ENCODE results near the gene SIGLEC7.
"Not testable (repeated sequence)": the region's sequence is repeated elsewhere in the genome, so short reads cannot be mapped to it uniquely, and the experiment has no call there.

The SIGLEC7 gene

GRCh38 chr19:51141181-51141580 lies 920 bp upstream of the SIGLEC7 start:
- no peak for DNase-seq

GRCh38 chr19:51142809-51143475 lies 841 bp downstream of the SIGLEC7 start:
- DNase-seq = not testable (repeated sequence)

GRCh38 chr19:51143486-51143885 lies 1.4 kb downstream of the SIGLEC7 start:
- DNase-seq = no peak

GRCh38 chr19:51144482-51145045 lies 2.5 kb downstream of the SIGLEC7 start:
- DNase-seq = no peak

GRCh38 chr19:51145916-51146493 lies 3.9 kb downstream of the SIGLEC7 start:
- no peak for DNase-seq

- no peak for DNase-seq
These were observed 4.7 kb downstream of the SIGLEC7 start for GRCh38 chr19:51146751-51147150.

- DNase-seq = no peak
These were observed 5.6 kb downstream of the SIGLEC7 start for GRCh38 chr19:51147663-51148062.

- no peak for DNase-seq
These were observed 6.5 kb downstream of the SIGLEC7 start for GRCh38 chr19:51148580-51148979.

GRCh38 chr19:51150627-51151026 lies 8.5 kb downstream of the SIGLEC7 start:
- DNase-seq = no peak

- DNase-seq = no peak
These were observed 14.6 kb downstream of the SIGLEC7 start for GRCh38 chr19:51156710-51157109.

- no peak for DNase-seq
These were observed 15.2 kb downstream of the SIGLEC7 start for GRCh38 chr19:51157265-51157664.

- DNase-seq = peak; percentile 83
These were observed 16.5 kb downstream of the SIGLEC7 start for GRCh38 chr19:51158474-51159129.

- DNase-seq = no peak
These were observed 17.6 kb downstream of the SIGLEC7 start for GRCh38 chr19:51159656-51160055.

- DNase-seq = peak; percentile 18
These were observed 19.2 kb downstream of the SIGLEC7 start for GRCh38 chr19:51161266-51161665.

- no peak for DNase-seq
These were observed 19.9 kb downstream of the SIGLEC7 start for GRCh38 chr19:51161867-51162496.

- no peak for DNase-seq
These were observed 21.2 kb downstream of the SIGLEC7 start for GRCh38 chr19:51163257-51163656.

- no peak for DNase-seq
These were observed 22.1 kb downstream of the SIGLEC7 start for GRCh38 chr19:51164215-51164614.

- DNase-seq = peak; percentile 55
These were observed 24.9 kb downstream of the SIGLEC7 start for GRCh38 chr19:51166846-51167490.

GRCh38 chr19:51168564-51169282 lies 26.6 kb downstream of the SIGLEC7 start:
- peak; percentile 13 for DNase-seq

- peak; percentile 74 for DNase-seq
These were observed 27.3 kb downstream of the SIGLEC7 start for GRCh38 chr19:51169283-51169918.

GRCh38 chr19:51172223-51172622 lies 30.1 kb downstream of the SIGLEC7 start:
- DNase-seq = no peak

- DNase-seq = no peak
These were observed 31.6 kb downstream of the SIGLEC7 start for GRCh38 chr19:51173681-51174080.
